Measurements from ENCODE around the gene CDADC1.

GRCh38 chr13:49326222-49326917, 78.6 kb downstream of the CDADC1 start:
- TF ChIP-seq CTCF (IDR thresholded peaks at IDR 0.05; ENCODE audit: poor library complexity, severe bottlenecking) (no peak), RAD21 (conservative IDR thresholded peaks at IDR 0.05) (no peak), EZH2 (IDR thresholded peaks at IDR 0.05; ENCODE audit: borderline replicate concordance, insufficient read depth, low read length, poor library complexity, severe bottlenecking) (no peak), EP300 (conservative IDR thresholded peaks at IDR 0.05; ENCODE audit: poor library complexity, severe bottlenecking) (no peak), SMC3 (conservative IDR thresholded peaks at IDR 0.05; ENCODE audit: poor library complexity) (no peak), POLR2AphosphoS5 (IDR thresholded peaks at IDR 0.05) (no peak)

All from neural cell (in vitro differentiated cells).